Measurements from ENCODE around the gene TMCC2.
"Not testable (repeated sequence)": the region's sequence is repeated elsewhere in the genome, so short reads cannot be mapped to it uniquely, and the experiment has no call there.

TMCC2 gene

DNA sequence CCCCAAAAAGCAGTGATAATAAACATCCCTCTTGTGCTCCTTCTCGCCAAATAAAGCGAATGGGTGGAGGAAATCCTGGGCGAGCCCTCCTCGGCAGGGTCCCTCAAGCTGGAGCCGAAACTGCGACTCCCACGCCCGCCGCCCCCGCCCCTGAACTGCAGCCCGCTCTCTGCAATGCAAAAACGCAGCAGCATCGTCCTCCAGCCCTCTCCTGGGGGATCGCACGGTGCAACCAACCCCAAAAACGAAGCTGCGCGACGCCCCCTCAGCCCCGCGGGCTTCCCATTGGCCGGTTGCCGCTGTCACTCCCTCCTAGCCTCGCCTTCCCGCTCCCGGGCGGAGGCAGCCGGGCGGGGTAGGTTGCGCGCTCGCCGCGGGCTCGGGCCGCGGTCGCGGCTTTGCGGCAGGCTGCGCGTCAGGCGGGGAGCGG, at the start of gene TMCC2:
TMCC2 (plus strand) TSS at position 363 of the 430 bp plus-strand sequence. CDS start 619 bp downstream, outside the sequence.
- DNase-seq (ENCODE audit: low read depth in 2 of 2): peak; percentile 64 to 83

DNA sequence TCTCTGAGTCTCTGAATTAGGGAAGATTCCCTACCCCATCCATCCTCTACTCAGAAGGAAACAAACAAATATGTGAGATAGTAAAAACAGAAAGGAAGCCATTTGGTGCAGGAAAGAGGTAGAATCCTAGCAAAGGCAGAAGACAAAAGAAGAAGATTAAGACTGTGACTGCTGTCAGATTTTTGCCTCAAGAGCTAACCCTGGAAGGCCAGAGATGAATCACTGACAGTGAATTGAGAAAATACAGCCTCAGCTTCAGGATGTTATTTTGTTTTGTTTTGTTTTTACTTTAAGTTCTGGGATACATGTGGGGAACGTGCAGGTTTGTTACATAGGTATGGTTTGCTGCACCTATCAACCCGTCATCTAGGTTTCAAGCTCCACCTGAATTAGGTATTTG, 47.9 kb upstream of the TMCC2 start:
- DNase-seq (ENCODE audit: low read depth in 2 of 2): no peak

DNA sequence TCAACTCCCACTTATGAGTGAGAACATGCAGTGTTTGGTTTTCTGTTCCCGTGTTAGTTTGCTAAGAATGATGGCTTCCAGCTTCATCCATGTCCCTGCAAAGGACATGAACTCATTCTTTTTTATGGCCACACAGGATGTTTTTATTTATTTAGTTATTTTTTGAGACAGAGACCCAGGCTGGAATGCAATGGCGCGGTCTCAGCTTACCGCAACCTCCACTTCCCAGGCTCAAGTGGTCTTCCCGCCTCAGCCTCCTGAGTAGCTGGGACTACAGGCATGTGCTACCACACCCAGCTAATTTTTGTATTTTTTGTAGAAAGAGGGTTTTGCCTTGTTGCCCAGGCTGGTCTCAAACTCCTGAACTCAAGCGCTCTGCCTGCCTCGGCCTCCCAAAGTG, 47.4 kb upstream of the TMCC2 start:
- DNase-seq (ENCODE audit: low read depth in 2 of 2): not testable (repeated sequence)

DNA sequence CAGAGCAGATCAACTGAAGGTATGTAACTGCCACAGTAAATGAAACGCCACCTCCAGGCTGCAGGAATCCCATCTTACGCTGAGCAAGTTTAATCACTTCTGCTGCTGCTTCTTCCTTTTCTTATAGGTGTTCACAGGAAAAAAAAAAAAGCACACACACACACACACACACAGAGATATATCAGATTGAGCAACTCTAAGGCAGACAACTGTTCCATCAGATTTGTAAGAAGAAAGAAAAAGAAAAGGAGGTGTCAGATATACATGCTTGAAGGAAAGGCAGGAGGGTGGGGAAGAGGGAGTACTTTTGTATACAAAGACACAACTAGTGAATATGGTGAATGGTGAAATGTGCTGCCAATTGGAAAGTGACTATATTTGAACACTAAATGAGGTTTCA, 44.8 kb upstream of the TMCC2 start:
- no peak for DNase-seq (ENCODE audit: low read depth in 2 of 2)

- no peak for DNase-seq (ENCODE audit: low read depth in 2 of 2)
Measured at GRCh38 chr1:205183676-205184335, 43.9 kb upstream of the TMCC2 start.

GRCh38 chr1:205186191-205186590, 41.6 kb upstream of the TMCC2 start:
- DNase-seq (ENCODE audit: low read depth in 2 of 2): no peak

- DNase-seq (ENCODE audit: low read depth in 2 of 2): no peak
Measured at GRCh38 chr1:205187420-205187819, 40.3 kb upstream of the TMCC2 start.

DNA sequence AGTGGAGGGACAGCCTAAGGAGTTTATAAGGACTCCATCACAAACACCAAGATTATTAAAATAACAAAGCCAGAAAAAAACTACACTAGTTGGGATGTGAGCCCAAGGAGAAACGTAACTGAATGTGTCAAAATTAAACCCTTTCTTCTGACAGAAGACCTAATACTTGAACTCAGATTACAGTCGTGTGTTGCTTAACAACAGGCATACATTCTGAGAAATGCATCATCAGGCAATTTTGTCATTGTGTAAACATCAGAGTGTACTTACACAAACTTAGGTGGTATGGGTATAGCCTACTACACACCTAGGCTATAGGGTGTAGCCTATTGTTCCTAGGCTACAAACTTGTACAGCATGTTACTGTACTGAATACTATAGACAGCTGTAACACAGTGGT, 39.6 kb upstream of the TMCC2 start:
- no peak for DNase-seq (ENCODE audit: low read depth in 2 of 2)

GRCh38 chr1:205188596-205188995, 39.1 kb upstream of the TMCC2 start:
- no peak for DNase-seq (ENCODE audit: low read depth in 2 of 2)

DNA sequence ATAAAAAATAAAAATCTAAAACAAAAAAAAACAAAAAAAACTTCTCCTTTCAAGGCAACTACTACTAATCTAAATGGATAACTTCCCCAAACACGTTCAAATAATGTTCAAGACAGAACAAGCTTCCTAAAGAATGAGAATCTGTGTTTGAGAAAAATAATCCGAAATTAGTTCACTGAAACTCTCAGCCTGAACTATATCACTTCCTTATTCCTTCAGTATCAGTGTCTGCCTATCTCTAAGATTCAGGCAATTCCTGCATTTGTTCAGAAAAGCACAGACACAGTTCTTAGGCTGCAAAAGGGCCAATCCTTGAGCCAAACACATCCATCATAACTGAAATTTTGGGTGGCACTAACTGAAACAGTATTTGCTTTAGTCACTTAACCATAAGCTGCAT, 38.6 kb upstream of the TMCC2 start:
- no peak for DNase-seq (ENCODE audit: low read depth in 2 of 2)

DNA sequence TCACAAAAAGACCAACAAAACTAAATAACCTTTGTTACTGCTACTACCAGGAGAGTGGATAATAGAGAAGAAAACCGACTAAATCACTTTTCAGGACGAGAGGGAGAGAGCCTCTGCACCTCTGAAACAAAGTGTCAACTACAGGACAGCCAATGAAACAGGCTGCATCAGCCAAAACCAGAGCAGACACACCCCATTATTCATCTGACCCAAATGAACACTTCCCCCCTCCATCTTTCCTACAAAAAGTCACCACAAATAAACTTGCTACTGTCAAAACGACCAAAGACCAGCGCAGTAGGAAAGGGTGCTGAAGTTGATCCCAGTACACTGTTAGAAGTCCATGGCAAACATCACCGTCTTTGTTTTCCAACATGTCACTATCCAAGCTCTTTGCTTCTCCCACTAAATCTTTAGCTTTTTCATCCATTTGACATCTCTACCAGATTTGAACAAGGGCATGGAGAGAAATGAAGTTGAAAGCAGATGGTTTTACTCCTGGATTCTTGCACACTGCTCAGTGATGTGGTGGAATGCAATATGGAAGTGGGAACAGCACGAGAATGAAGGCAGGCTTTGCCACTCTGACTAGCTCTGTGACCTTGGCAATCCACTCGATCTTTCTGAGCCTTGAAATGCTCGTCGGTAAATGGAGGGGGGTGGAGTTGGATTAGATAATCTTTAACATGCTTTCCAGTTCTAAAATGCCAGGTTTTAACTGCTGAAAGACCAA, 36.7 kb upstream of the TMCC2 start:
- no peak for DNase-seq (ENCODE audit: low read depth in 2 of 2)

GRCh38 chr1:205191622-205192021, 36.1 kb upstream of the TMCC2 start:
- DNase-seq (ENCODE audit: low read depth in 2 of 2): no peak

GRCh38 chr1:205192287-205192686, 35.5 kb upstream of the TMCC2 start:
- DNase-seq (ENCODE audit: low read depth in 2 of 2): no peak

- DNase-seq (ENCODE audit: low read depth in 2 of 2): no peak
Measured at GRCh38 chr1:205199090-205199930, 28.4 kb upstream of the TMCC2 start.

- DNase-seq (ENCODE audit: low read depth in 2 of 2): no peak
Measured at GRCh38 chr1:205199931-205200299, 27.8 kb upstream of the TMCC2 start.

- no peak for DNase-seq (ENCODE audit: low read depth in 2 of 2)
Measured at GRCh38 chr1:205204552-205204951, 23.2 kb upstream of the TMCC2 start.

DNA sequence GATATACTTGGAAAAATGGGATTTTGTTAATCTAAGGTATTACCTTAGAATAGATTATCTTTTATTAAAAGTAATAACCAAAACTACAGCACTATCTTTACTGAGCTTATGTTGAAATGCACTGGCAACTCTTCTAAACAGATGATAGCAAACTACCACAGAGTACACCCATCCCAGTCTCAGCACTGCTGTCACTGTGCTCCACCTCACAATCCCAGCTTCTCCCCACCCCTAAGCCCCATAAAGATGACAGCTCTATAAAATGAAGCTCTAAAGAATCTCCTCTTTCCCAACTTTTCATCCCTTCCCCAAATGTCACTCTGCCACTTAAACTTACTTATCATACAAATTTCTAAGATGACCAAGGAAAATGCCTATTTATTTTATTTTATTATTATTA, 22.7 kb upstream of the TMCC2 start:
- no peak for DNase-seq (ENCODE audit: low read depth in 2 of 2)

DNA sequence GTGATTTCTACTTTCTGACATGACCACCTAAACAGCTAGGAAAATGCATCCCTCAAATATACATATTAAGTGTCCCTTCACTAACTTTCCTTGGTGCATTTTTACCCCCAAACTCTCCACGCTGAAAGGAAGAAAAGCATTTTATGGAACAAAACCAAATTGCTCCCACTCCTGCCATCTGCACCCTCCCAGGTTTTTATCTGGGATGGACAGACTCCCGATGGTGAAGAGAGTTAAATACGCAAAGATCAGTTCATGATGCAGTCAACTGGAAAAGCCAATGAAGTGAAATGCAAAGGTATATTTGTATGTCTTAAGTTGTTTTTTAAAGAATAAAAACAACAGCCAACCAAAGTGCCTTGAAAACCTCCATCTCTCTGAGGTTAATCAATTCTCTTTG, 18.9 kb upstream of the TMCC2 start:
- no peak for DNase-seq (ENCODE audit: low read depth in 2 of 2)

DNA sequence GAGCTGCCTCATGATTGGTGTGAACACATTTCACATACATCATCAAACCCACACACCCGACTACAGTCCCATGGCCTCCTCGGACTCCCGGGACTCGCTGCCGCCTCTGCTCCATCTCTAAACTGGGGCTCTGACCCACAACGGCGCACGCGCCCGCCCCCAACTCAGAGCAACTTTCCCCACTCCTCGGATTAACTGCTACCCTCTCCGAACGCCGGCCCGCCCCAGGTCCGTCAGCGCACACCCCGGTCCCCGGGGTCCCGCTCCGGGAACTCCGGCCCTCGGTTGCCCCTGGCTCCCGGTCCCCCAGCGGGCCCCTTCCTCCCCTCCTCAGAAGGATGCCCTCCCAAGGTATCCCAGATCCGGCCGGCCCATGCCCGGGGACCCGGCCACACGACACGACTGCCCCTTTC, 17.0 kb upstream of the TMCC2 start:
- DNase-seq (ENCODE audit: low read depth in 2 of 2): peak in 1 of 2 donors; percentile 8

DNA sequence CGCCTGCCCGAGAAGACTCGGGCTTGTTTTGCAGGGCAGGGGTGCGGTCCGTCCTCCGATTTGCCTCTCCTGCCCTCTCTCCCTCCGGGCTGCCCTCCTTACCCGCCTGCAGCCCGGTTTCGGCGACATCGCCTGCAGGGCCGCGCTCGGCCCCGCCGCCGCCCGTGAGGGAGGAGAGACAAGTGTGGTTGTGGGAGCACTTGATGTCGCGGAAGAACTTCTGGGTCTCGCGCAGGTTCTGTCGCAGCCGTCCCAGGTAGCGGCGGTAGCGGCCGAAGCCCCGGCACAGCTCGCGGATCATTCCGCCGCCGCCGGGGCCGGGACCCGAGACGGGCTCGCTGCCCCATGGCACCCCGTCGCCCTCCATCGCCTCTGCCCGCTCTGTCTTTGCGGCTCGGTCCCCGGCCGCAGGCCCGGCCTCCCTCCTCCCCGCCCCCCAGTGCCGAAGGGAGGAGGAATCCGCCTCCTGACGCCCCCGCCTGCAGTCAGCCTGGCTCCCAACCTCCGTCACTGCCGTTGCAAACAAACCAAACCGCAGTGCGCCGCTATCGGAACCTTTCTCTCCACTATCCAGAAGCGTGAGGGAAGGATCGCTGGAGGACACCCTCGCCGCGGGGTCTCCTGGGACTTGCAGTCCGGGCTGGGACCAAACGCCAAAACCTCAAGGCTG, 16.4 kb upstream of the TMCC2 start, which contains the start of gene DSTYK:
DSTYK (minus strand) TSS at position 534 of the 670 bp plus-strand sequence; CDS start at position 367, 167 bp downstream.
- peak; percentile 90 to 91 for DNase-seq (ENCODE audit: low read depth in 2 of 2)

DNA sequence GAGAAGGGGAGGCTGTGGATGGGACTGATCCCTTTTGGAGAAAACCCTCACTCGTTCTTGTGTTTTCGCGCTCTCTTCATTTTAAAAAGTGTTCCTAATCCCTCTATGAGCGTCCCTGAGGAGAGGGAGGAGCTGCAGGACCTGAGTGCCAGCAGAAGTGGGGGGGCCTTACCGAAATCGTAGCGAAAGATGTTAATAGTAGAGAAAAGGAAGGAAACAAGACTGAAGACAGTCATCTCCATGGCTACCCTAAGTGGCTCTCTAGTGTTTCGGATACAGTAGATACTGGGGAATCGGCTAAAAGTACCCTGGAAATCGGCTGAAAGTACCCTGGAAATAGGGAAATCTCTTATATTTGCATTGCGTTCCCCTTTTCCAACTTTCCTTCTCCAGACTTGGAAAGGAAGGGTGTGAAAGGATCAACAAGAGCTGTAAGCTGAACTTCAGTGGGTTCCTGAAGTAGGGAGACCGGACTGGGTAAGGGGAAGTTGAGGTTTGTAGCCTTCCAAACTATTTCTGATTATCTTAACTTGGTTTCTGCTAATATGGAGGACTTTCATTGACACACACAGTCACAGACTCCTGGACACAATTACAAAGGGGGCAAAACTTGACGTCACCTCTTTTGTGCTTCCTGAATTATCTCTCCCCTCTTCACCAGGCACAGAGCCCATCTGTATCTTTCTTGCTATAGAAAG, 15.8 kb upstream of the TMCC2 start:
- no peak for DNase-seq (ENCODE audit: low read depth in 2 of 2)

Data from stimulated activated CD8-positive, alpha-beta memory T cell treated with anti-CD3 and anti-CD28 coated beads, Interleukin-7, amount 100 ng/mL, for 4 hours (primary cell).